GM15510 (cell line): ENCODE measurements around the gene KLF4.

Source experiments
- POLR2A ChIP-seq: IDR thresholded peaks from 3 replicates; pipeline ENCODE4 v1.6.1; 2011; ENCODE audit warnings: borderline replicate concordance; ENCODE audit not compliant: insufficient read length; ENCODE audit errors: extremely low read depth

Gene KLF4

DNA sequence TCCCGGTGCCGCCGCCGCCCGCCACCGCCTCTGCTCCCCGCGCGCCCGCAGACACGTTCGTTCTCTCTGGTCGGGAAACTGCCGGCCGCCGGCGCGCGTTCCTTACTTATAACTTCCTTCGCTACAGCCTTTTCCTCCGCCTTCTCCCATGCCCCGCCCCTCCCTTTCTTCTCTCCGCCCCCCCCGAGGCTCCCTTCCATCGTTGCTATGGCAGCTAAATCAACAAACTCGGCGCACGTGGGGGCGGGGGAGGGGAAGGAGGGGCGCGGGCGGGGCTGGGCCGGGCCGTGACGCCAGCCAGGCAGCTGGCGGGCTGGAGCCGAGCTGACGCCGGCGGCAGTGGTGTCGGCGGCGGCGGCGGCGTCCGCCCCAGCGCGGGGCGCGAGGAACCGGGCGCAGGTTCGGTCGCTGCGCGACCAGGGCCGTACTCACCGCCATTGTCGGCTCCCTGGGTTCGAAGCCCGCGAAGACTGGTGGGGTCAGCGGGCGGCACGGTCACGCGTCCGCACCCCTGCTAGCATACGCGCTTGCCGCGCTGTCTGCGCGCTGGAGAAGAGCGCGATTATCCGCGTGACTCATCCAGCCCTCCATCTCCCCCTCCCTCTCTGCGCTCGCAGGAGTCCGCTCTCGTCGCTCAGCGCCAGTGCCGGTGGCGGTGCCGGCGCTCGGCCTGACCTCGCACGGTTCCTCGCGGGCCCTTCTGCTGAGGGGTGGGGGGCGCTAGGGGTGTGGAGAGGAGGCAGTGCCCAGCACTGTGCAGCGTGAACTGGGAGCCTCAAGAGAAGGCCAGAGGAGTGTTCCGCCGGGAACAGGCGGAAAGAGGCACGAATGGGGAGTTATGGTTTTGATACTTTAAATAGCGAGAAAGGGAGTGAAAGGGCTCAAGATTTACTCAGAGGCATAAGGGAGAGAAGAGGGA, at the start of gene KLF4:
KLF4 (minus strand) TSS at position 83 of the 919 bp plus-strand sequence. CDS start 597 bp downstream, outside the sequence.
- no peak for TF ChIP-seq POLR2A

DNA sequence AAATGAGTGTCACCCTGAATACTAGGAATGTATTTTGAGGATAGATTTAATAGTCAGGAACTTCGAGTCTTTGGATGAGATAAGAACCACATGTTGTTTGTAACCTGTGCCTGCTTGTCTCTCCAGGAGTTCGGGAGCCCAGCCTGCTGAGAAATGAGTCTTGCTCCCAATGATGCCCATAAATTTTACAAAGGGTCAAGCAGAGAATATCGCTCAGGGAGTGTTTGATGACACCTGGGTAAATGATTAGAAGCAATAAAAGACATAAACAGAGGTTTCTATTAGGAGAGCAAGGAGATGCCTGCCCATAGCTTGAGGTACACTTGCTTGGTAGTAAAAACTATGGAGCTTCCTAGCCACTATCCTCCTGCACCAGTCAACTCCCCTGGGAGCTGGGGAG, 46.9 kb upstream of the KLF4 start:
- no peak for TF ChIP-seq POLR2A

DNA sequence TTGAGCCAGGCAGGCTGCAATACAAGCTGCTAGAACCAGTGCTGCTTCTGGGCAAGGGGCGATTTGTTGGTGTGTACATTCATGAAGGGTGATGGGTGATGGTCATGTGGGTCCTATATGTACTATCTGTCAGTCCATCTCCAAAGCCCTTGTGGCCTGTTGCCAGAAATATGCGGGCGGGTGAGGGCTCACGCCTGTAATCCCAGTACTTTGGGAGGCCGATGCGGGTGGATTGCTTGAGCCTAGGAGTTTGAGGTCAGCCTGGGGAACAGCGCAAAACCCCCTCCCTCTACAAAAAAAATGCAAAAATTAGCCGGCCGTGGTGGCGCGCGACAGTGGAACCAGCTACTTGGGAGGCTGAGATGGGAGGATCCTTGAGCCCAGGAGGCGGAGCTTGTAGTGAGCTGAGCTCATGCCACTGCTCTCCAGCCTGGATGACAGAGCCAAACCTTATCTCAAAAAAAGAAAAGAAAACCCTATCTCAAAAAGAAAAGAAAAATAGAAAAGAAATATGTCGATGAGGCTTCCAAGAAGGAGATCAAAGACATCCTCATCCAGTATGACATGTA, 45.0 kb upstream of the KLF4 start:
- TF ChIP-seq POLR2A: no peak

DNA sequence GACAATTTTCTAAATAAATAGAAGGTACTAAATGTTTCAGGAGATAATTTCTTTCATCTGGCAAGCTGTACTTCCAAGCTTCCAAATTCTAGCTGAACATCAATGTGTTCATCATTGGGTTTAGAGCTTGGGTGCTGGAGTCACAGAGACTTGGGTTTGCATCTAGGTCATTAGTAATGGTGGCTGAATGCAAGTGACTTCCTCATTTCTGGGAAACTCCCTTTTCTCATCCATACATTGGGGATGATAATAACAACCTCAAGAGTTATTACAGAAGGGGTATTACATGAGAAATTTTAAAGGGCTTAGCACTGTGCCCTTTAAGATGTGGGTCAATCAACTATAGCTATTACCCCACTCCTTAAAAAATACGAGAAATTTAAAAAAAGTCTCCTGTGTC, 41.1 kb upstream of the KLF4 start:
- TF ChIP-seq POLR2A: no peak

DNA sequence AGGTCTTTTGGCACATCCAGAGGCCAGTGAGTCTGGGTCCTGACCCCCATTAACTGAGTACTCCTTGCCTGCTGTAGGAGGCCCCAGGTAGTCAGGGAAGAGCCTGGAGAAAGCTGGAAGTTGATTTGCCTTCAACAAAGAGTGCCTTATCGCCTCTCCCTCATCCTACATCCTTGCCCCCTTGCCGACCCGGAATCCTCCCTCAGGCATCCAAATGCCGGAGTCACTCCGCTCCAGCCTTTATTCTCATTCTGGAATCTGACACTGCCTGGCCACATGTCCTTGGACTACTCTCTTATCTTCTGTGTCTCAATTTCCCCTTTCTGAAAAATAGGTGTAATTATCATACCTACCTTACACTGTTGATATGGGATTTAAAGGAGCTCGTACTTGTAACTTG, 39.1 kb upstream of the KLF4 start:
- no peak for TF ChIP-seq POLR2A

DNA sequence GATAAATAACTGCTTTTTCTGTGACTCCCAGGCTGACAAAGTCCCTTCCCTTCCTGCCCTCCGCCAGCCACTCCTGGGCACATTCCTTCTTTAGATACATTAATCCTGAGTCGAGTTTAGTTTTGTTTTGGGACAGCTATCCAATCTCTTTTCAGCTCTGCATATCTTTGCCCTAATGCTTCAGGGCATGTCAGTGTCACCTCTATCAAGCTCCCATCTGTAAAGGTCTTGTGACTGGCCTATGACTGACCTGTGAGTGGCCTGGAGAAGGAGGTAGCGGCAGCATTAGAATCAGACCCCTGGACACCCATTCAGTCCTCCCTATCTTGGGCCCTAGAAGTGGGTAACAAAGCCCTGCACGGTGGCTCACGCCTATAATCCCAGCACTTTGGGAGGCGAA, 34.0 kb upstream of the KLF4 start:
- no peak for TF ChIP-seq POLR2A

DNA sequence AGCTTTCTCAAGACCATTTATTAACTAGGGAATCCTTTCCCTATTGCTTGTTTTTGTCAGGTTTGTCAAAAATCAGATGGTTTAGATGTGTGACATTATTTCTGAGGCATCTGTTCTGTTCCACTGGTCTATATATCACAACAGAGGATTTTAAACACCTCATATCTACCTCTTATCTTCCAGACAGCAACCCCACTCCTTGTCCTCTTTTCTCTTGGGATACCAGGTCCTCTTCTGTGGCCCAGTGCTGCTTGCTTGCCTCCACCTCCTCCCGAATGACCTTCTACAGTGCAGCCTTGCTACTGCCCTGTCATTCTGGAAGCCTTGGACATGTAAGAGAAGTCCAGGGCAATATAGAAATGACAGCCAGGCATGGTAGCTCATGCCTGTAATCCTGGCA, 30.6 kb upstream of the KLF4 start:
- TF ChIP-seq POLR2A: no peak

DNA sequence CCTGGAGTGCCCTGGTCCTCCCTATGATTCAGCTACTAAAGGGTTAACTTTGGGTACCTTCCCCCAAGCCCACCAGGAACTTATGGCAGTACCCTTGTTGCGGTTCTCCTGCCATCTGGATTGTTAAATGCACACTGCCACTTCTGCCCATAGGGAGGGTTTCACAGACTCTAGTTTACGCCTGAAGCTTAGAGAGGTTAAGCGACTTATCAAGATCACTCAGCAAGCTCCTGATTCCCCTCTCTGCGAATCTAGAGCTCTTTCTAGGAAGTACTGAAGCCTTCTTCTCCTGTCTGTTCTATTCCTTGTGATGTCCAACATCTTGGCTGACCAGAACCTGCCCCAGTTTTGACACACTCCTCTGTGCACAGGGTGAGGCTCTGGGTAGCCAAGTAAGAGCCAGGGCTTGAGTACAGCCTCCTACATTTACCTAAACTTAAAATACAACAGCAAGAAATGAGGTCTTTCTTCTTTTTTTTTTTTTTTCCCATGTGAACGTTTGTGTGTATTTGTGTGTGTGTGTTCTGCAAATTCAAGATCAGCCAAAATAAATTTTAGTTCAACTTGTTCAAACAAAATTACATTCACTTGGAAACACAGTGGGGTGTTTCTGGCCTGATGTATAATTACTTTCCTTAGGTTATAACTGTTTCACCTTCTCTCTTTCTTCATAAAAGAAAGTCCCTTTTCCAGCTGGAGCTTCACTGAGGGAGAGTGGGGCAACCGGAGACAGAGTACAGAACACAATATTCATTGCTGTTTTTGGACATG, 28.7 kb upstream of the KLF4 start:
- no peak for TF ChIP-seq POLR2A

DNA sequence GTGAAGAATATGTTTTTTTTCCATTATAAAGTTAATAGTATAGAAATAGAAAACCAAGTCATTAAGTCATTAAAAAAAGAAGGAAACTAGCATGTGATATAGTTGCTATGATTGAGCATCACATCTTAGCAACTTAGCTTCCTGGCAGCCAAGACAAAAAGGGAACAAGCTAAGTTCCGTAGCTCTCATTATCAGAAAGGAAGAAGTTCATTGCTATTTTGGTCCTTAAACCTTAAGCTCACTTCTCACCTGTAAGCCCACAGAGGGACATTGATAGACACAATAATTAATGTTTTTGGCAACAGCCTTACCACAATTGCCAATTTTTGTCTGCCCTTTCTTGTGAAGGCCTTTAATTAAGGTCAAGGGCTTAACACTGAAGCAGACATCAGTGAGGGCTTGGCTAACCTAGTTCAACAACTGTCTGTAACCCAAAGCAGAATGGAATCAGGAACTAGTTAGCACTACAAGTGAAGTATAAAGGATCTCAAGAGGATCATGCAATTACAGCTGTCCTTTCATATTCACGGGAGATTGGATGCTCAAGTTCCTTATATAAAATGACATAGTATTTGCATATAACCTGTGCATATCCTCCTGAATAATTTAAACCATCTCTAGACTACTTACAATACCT, 24.0 kb upstream of the KLF4 start:
- no peak for TF ChIP-seq POLR2A

DNA sequence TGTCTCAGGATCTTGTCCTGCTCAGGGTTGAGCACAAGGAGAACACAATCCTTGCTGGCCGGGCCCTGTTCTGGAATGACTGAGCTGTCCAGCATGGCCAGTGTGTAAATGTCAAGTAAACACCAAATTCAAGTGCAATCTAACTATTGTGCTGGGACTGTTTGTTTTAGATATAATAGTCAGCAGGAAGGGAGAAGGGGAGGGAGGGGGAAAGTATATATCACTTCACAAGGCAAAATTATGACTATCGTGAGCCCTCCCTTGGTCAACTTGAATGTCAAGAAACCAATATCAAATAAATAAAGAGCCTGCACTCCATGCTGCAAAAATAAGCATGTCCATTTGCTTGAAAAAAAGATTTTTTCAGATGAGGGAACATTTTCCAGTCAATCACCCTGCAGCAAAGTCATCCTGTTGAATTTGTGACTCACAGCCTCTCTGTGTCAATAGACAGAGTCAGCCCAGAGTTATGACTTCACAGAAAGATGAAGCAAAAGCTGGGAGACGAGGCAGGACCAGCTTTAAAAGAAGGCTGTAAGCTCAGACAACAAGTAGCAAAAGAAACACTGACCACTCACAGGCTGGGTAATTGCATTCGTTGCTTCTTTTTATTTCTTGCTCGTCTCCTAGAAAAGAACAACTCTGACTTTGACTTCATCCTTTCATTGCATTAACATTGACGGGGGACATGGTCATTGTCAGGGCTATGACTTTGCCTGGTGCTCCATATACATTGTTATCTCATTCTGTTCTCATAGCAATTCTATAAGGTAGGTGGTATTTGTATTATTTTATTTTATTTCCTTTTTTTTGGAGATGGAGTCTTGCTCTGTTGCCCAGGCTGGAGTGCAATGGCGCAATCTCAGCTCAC, 15.3 kb upstream of the KLF4 start:
- no peak for TF ChIP-seq POLR2A

DNA sequence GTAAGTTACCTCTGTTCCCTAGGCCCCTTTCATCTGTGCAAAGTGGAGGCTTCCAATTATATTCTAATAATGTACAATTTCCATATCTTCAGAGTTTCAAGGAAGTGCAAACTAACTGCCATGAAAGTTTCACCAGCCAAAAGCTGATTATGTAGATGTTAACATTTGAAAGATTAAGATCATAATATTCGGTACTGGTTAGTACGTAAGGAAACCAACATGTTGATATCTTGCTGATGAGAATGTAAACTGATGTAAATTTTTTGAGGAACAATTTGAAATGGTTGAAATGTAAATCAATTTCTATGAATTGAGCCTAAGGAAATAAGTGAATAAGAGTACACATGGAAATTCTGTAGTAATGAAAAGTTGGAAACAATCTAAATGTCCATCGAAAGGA, 12.9 kb upstream of the KLF4 start:
- TF ChIP-seq POLR2A: no peak

DNA sequence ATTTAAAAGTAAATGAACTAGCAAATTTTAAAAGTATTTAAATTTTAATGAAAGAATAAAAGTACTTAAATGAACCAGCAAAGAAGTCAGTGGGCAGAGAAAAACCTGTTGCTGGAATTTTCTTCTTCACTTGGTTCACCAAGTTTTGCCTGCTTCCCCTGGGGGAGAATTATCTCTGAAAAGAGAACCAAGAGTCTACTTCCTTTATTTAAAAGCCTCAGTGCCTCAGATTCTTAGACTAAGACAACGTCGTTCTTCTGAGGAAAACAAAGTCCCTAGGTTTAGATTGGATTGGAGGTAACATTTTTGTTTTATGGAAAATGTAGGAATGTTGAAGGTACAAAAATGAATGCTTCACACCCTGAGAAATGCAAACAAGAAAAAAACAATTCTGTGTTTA, 7.4 kb upstream of the KLF4 start:
- no peak for TF ChIP-seq POLR2A

DNA sequence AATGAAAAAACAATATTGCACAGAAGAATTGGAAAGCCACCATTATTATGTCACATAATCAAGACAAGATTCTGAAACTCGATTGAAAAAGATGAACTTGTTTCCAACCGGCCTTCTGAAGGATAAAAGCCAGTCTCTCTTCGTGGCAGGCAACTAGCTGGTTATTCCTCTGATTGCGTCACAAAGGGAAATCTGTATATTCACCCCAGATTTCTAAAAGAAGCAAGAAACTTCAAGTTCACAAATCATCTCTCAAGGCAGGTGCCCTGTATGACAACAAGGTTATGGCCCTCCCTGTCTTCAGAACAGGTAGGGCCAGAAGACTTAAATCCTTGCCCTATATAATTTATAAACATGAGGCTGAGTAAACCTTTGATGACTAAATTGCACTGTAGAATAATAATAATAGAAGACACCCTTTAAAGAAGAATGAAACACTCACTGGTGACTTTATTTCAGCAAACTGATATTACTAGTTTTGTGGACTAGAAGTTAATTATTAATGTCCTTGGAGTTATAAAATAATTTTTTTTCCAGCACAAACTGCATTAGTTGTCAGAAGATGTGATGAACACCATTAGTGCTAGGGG, 2.9 kb upstream of the KLF4 start:
- no peak for TF ChIP-seq POLR2A
